Chondrocyte (in vitro differentiated cells): ENCODE data around the gene HES1. TPM values are rescaled to one million over a fixed set of nuclear protein-coding genes. Genes with fewer than 3 reads are reported as not detected.

Source experiments
- DNase-seq: peaks from one replicate; pipeline ENCODE4 v3.0.0; 2021; ENCODE audit warnings: mixed read lengths, low spot score
- H3K27ac Mint-ChIP-seq: one replicate; pipeline ENCODE4 v1.8.0; 2021; ENCODE audit warnings: mild to moderate bottlenecking, moderate library complexity, mixed read lengths; ENCODE audit not compliant: unreplicated experiment
- H3K27me3 Mint-ChIP-seq: 2 replicates; pipeline ENCODE4 v1.8.0; 2021; ENCODE audit warnings: low read depth, mixed read lengths
- H3K36me3 Mint-ChIP-seq: 2 replicates; pipeline ENCODE4 v1.8.0; 2021; ENCODE audit warnings: low read depth, mixed read lengths
- H3K4me1 Mint-ChIP-seq: 2 replicates; pipeline ENCODE4 v1.8.0; 2021; ENCODE audit warnings: low read depth, mild to moderate bottlenecking, mixed read lengths
- H3K4me3 Mint-ChIP-seq: one replicate; pipeline ENCODE4 v1.8.0; 2021; ENCODE audit warnings: mild to moderate bottlenecking, moderate library complexity, mixed read lengths; ENCODE audit not compliant: unreplicated experiment
- H3K9me3 Mint-ChIP-seq: 2 replicates; pipeline ENCODE4 v1.8.0; 2021; ENCODE audit warnings: low read depth, mixed read lengths
- CTCF ChIP-seq: fragments of 200-600 bp; sonication (generic); IDR thresholded peaks from 2 replicates; pipeline ENCODE4 v1.5.0; 2021; ENCODE audit warnings: antibody characterized with exemption, mild to moderate bottlenecking, moderate library complexity
- total RNA-seq: library from RNA; stranded (reverse); gene quantifications from 3 replicates; pipeline ENCODE4 v1.2.1, GENCODE V29; 2021

HES1 gene
- total RNA-seq, 1 donor from 2014 or later = 31.2 TPM

GRCh38 chr3:194093842-194094241 is 42.1 kb upstream of the HES1 start:
- no peak for DNase-seq
- Mint-ChIP-seq H3K27ac (no peak overlapping the region), H3K36me3 (no peaks in the 10 kb centered on the region), H3K27me3 (peaks cover 30% of the 10 kb centered on the region), H3K4me3 (no peak overlapping the region), H3K4me1 (peaks cover 22% of the 10 kb centered on the region), H3K9me3 (no peaks in the 10 kb centered on the region)
- TF ChIP-seq CTCF = no peak

- no peak for DNase-seq
- H3K27me3 Mint-ChIP-seq = peaks cover 46% of the 10 kb centered on the region
- no peaks in the 10 kb centered on the region for H3K36me3 Mint-ChIP-seq
- H3K4me3 Mint-ChIP-seq = no peak overlapping the region
- no peak for TF ChIP-seq CTCF
- H3K27ac Mint-ChIP-seq = no peak overlapping the region
- H3K9me3 Mint-ChIP-seq = no peaks in the 10 kb centered on the region
- H3K4me1 Mint-ChIP-seq = peaks cover 11% of the 10 kb centered on the region
Observed at GRCh38 chr3:194095464-194095863, 40.5 kb upstream of the HES1 start.

- DNase-seq = no peak
- H3K4me3 Mint-ChIP-seq = no peak overlapping the region
- peaks cover 10% of the 10 kb centered on the region for H3K4me1 Mint-ChIP-seq
- H3K36me3 Mint-ChIP-seq = no peaks in the 10 kb centered on the region
- H3K9me3 Mint-ChIP-seq = no peaks in the 10 kb centered on the region
- no peak for TF ChIP-seq CTCF
- H3K27me3 Mint-ChIP-seq = peaks cover 50% of the 10 kb centered on the region
- no peak overlapping the region for H3K27ac Mint-ChIP-seq
Observed at GRCh38 chr3:194095902-194096301, 40.0 kb upstream of the HES1 start.

- no peak overlapping the region for H3K27ac Mint-ChIP-seq
- H3K4me1 Mint-ChIP-seq = peaks cover 5% of the 10 kb centered on the region
- H3K4me3 Mint-ChIP-seq = no peak overlapping the region
- no peaks in the 10 kb centered on the region for H3K9me3 Mint-ChIP-seq
- TF ChIP-seq CTCF = no peak
- H3K36me3 Mint-ChIP-seq = no peaks in the 10 kb centered on the region
- H3K27me3 Mint-ChIP-seq = peaks cover 60% of the 10 kb centered on the region
- DNase-seq = no peak
Observed at GRCh38 chr3:194097141-194097882, 38.6 kb upstream of the HES1 start.

- DNase-seq = no peak
- Mint-ChIP-seq H3K4me3 (no peak overlapping the region), H3K27ac (no peak overlapping the region), H3K36me3 (no peaks in the 10 kb centered on the region), H3K27me3 (peaks cover 66% of the 10 kb centered on the region), H3K4me1 (peaks cover 5% of the 10 kb centered on the region), H3K9me3 (no peaks in the 10 kb centered on the region)
- TF ChIP-seq CTCF = no peak
Observed at GRCh38 chr3:194098081-194098842, 37.7 kb upstream of the HES1 start.
